ENCODE results near the gene CPTP.

CPTP gene

DNA sequence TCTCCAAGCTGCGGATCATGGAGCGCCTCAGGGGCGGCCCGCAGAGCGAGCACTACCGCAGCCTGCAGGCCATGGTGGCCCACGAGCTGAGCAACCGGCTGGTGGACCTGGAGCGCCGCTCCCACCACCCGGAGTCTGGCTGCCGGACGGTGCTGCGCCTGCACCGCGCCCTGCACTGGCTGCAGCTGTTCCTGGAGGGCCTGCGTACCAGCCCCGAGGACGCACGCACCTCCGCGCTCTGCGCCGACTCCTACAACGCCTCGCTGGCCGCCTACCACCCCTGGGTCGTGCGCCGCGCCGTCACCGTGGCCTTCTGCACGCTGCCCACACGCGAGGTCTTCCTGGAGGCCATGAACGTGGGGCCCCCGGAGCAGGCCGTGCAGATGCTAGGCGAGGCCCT is 2.7 kb downstream of the CPTP start:
- TF ChIP-seq, protein P1, sequence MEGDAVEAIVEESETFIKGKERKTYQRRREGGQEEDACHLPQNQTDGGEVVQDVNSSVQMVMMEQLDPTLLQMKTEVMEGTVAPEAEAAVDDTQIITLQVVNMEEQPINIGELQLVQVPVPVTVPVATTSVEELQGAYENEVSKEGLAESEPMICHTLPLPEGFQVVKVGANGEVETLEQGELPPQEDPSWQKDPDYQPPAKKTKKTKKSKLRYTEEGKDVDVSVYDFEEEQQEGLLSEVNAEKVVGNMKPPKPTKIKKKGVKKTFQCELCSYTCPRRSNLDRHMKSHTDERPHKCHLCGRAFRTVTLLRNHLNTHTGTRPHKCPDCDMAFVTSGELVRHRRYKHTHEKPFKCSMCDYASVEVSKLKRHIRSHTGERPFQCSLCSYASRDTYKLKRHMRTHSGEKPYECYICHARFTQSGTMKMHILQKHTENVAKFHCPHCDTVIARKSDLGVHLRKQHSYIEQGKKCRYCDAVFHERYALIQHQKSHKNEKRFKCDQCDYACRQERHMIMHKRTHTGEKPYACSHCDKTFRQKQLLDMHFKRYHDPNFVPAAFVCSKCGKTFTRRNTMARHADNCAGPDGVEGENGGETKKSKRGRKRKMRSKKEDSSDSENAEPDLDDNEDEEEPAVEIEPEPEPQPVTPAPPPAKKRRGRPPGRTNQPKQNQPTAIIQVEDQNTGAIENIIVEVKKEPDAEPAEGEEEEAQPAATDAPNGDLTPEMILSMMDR (IDR thresholded peaks at IDR 0.05; ENCODE audit: control insufficient read depth, insufficient read depth, low read depth, low read length, missing control alignments): no peak
- no peak overlapping the region for H3K4me3 ChIP-seq (ENCODE audit: control insufficient read depth, low read depth, low read length)
- DNase-seq (ENCODE audit: low read depth): no peak

DNA sequence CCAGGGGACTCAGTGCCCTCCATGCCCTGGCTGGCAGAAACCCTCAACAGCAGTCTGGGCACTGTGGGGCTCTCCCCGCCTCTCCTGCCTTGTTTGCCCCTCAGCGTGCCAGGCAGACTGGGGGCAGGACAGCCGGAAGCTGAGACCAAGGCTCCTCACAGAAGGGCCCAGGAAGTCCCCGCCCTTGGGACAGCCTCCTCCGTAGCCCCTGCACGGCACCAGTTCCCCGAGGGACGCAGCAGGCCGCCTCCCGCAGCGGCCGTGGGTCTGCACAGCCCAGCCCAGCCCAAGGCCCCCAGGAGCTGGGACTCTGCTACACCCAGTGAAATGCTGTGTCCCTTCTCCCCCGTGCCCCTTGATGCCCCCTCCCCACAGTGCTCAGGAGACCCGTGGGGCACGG is 3.7 kb downstream of the CPTP start:
- H3K4me3 ChIP-seq (ENCODE audit: control insufficient read depth, low read depth, low read length): no peak overlapping the region
- DNase-seq (ENCODE audit: low read depth): no peak
- TF ChIP-seq, protein P1 (IDR thresholded peaks at IDR 0.05; ENCODE audit: control insufficient read depth, insufficient read depth, low read depth, low read length, missing control alignments): no peak

DNA sequence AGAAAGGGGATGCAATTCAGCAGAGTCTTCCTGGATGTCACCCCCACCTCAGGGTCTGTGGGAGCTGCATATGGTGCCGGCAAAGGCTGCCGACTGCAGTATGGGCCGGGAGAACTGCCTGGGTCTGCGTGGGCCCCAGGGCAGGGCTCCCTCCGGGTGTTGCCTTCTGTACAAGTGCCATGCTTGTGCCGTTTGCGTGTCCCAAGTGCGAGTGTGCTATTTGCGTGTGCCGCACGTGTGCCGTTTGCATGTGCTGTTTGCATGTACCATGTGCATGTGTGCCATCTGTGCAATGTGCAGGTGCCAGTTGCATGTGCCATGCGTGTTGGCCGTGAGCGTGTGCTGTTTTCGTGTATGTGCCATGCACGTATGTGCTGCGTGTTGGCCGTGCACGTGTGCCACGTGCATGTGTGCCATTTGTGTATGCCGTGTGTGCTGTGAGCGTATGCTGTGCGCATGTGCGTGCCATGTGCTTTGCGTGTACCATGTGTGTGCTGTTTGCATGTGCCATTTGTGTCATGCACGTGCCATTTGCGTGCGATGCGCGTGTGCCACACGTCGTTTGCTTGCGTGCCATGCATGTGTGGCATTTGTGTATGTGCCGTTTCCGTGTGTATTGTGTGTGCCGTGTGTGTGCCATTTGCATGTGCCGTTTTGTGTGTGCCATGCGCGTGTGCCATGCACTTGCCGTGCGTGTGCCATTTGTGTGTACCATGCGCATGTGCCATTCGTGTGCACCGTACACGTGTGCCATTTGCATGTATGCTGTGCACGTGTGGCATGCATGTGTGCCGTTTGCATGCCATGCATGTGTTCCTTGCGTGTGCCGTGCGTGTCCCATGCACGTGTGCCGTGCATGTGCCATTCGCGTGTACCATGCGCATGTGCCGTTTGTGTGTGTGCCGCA is 5.0 kb downstream of the CPTP start:
- no peak for DNase-seq (ENCODE audit: low read depth)
- TF ChIP-seq, protein P1 (IDR thresholded peaks at IDR 0.05; ENCODE audit: control insufficient read depth, insufficient read depth, low read depth, low read length, missing control alignments): no peak
- no peak overlapping the region for H3K4me3 ChIP-seq (ENCODE audit: control insufficient read depth, low read depth, low read length)

DNA sequence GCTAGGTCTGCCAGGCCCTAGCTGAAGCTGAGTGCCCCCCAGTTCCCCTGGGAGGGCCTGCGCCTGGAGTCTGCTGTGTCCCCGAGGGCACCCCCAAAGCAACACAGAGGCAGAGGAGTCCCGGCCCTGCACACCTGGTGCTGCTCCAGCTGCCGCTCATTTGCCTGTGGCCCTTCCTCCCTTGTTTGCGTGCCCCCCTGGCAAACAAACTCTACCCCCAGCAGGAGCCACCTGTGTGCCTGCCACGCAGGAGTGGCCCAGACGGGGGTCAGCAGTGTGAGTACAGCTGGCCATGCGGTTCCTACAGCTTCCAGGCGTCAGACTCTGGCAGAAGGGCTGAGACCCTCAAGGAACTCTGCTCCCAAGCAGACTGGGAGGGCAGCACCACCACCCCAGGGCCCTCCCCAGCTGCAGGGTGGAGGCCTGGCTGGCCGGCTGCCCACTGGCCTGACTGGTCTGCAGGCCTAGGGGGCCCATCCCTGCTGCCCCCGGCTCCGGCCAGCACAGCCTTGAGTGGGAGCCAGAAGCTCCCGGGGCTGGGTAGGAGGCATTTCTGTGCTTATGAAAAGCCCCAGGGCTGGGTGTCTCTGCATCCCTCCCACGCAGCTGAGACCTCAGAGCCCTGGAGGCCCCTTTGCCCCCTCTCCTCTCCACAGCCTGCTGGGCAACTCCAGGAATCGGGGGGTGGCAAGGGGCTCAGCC is 5.9 kb downstream of the CPTP start:
- no peak for DNase-seq (ENCODE audit: low read depth)
- TF ChIP-seq, protein P1 (IDR thresholded peaks at IDR 0.05; ENCODE audit: control insufficient read depth, insufficient read depth, low read depth, low read length, missing control alignments): no peak
- H3K4me3 ChIP-seq (ENCODE audit: control insufficient read depth, low read depth, low read length): no peak overlapping the region

DNA sequence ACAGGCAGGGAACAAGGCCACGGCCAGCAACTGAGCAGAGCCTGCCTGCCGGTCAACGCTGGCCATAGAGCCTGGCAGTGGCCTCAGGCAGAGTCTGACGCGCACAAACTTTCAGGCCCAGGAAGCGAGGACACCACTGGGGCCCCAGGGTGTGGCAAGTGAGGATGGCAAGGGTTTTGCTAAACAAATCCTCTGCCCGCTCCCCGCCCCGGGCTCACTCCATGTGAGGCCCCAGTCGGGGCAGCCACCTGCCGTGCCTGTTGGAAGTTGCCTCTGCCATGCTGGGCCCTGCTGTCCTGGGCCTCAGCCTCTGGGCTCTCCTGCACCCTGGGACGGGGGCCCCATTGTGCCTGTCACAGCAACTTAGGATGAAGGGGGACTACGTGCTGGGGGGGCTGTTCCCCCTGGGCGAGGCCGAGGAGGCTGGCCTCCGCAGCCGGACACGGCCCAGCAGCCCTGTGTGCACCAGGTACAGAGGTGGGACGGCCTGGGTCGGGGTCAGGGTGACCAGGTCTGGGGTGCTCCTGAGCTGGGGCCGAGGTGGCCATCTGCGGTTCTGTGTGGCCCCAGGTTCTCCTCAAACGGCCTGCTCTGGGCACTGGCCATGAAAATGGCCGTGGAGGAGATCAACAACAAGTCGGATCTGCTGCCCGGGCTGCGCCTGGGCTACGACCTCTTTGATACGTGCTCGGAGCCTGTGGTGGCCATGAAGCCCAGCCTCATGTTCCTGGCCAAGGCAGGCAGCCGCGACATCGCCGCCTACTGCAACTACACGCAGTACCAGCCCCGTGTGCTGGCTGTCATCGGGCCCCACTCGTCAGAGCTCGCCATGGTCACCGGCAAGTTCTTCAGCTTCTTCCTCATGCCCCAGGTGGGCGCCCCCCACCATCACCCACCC is 6.7 kb downstream of the CPTP start, which contains the start of gene TAS1R3:
Gene TAS1R3 (plus strand): TSS at position 213 of the 898 bp plus-strand sequence. CDS start 66 bp downstream, at position 279.
- no peak for DNase-seq (ENCODE audit: low read depth)
- no peak within 1 kb of the TSS for H3K4me3 ChIP-seq (ENCODE audit: control insufficient read depth, low read depth, low read length)
- TF ChIP-seq, protein P1 (IDR thresholded peaks at IDR 0.05; ENCODE audit: control insufficient read depth, insufficient read depth, low read depth, low read length, missing control alignments): no peak
